ENCODE data around the gene BRAP. TPM values are rescaled to one million over a fixed set of nuclear protein-coding genes. Genes with fewer than 3 reads are reported as not detected.
A peak's percentile ranks its signal among the peaks of the same experiment; 100 is the strongest.
"Not testable (repeated sequence)": the region's sequence is repeated elsewhere in the genome, so short reads cannot be mapped to it uniquely, and the experiment has no call there.

BRAP gene, protein sequence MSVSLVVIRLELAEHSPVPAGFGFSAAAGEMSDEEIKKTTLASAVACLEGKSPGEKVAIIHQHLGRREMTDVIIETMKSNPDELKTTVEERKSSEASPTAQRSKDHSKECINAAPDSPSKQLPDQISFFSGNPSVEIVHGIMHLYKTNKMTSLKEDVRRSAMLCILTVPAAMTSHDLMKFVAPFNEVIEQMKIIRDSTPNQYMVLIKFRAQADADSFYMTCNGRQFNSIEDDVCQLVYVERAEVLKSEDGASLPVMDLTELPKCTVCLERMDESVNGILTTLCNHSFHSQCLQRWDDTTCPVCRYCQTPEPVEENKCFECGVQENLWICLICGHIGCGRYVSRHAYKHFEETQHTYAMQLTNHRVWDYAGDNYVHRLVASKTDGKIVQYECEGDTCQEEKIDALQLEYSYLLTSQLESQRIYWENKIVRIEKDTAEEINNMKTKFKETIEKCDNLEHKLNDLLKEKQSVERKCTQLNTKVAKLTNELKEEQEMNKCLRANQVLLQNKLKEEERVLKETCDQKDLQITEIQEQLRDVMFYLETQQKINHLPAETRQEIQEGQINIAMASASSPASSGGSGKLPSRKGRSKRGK
- 20.8 and 25.7 TPM in 2 replicates for polyA plus RNA-seq (2014; cell fraction: cytosol; rRNA removed)
- polyA plus RNA-seq (2014; cell fraction: nucleus; rRNA removed): 12.8 and 14.5 TPM in 2 replicates

DNA sequence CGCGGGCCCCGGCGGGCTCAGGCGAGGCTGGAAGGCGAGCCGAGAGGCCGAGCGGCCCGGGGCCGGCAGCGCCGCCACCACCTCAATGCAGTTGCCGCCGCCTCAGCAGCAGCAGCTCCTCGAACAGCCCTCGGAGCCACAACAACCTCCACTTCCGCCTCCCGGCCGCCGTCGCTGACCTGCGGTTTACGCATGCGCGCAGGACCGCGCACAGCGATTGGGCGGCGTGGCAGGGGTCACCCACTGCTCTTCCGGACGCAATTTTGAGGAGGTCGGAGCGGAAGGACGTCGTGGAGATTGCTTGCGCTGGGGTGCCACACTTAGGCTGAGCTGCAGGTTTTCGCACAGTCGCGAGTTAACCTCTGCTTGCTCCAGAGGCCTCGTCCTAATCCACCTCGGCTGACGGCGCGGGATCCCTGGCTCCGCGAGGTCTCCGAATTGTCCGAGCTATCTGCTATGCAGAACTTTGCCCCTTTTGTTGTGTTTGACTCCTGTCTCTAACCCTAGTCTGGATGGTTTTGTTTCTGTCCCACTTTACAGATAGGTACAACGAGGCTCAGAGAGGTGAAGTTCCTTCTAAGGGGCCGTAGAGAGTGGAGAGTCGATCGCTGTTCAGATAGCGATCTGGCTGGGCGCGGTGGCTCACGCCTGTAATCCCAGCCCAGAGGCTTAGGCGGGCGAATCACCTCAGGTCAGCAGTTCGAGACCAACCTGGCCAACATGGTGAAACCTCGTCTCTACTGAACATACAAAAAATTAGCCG is at the start of gene BRAP, which contains the start of gene ACAD10:
BRAP (minus strand) TSS at position 146 of the 763 bp plus-strand sequence. CDS start 164 bp downstream, outside the sequence.
ACAD10 (plus strand) TSS at position 243 of the 763 bp plus-strand sequence. CDS start 6,657 bp downstream, outside the sequence.
- DNase-seq (ENCODE audit: low spot score): peak; percentile 94

GRCh38 chr12:111733340-111733915 is 47.7 kb upstream of the BRAP start:
- DNase-seq (ENCODE audit: low spot score): no peak

GRCh38 chr12:111732786-111733185 is 47.0 kb upstream of the BRAP start:
- DNase-seq (ENCODE audit: low spot score): no peak

DNA sequence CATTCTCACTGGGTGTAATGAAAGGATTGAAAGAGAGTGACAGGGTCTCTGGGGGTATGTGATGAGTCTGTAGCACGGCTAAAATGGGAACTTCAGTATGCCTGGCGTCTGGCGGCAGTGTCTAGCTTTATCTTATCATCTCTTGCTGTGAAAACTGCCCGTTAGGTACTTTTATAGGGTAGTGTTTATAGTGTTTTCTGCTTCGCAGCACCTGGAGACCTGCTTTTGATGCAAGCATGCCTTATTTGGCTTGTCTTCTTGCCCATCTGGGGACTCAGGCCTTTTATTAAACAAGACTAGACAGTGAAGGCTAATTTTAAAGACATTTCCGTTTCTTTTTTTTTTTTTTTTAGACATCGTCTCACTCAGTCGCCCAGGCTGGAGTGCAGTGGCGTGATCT is 44.7 kb upstream of the BRAP start:
- peak; percentile 76 for DNase-seq (ENCODE audit: low spot score)

DNA sequence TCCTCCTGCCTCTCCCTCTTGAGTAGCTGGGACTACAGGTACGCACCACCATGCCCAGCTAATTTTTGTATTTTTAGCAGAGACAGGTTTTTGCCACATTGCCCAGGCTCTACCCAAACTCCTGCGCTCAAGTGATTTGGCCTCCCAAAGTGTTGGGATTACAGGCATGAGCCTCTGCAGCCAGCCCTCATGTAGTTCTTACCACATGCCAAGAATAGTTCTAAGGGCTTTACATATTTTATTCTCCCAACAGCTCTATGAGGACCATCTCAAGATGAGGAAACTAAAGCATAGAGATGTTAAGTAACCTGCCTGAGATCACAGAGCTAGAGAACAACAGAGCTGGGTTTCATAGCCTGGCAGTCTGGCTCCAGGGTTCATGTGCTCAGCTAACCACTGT is 43.0 kb upstream of the BRAP start:
- no peak for DNase-seq (ENCODE audit: low spot score)

- not testable (repeated sequence) for DNase-seq (ENCODE audit: low spot score)
Observed at GRCh38 chr12:111723646-111724360, 38.0 kb upstream of the BRAP start.

DNA sequence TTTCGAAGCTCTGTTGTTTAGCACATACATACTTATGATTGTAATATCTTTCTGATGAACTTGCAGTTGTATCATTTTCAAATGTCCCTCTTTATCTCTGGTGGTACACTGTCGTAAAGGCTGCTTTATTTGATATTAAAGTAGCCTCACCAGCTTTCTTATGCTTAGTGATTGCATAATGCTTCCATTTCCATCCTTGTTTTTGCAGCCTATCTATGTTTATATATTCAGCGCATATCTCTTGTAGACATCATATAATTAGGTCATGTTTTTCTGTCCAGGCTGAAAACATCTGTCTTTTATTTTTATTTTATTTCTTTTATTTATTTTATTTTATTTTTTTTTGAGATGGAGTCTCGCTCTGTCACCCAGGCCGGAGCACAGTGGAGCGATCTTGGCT is 34.7 kb upstream of the BRAP start:
- no peak for DNase-seq (ENCODE audit: low spot score)

DNA sequence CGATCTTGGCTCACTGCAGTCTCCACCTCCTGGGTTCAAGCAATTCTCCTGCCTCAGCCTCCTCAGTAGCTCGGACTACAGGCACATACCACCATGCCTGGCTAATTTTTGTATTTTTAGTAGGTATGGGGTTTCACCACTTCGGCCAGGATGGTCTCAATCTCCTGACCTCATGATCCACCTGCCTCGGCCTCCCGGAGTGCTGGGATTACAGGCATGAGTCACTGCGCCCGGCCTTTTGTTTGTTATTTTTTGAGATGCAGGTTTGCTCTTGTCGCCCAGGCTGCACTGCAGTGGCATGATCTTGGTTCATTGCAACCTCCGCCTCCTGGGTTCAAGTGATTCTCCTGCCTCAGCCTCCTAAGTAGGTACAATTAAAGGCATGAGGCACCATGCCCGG is 33.6 kb upstream of the BRAP start:
- not testable (repeated sequence) for DNase-seq (ENCODE audit: low spot score)

DNA sequence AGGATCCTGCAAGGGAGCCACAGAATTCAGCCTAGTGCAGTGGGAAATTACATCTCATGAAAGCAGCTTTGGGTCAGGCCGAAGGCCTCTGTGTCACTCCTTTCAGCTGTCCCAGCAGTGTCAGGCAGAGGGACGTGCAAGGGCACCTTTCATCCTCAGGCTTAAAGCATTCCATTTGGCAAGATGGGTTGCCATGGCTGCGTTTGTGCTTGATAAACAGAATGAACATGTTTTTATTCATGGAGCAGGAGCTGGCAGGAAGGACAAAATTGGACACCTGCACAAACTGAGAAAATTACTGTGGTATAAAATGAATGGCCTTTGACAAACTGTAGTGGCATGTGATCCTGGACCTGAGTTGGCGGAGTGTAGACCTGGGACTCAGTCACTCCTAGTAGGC is 29.5 kb upstream of the BRAP start:
- no peak for DNase-seq (ENCODE audit: low spot score)

DNA sequence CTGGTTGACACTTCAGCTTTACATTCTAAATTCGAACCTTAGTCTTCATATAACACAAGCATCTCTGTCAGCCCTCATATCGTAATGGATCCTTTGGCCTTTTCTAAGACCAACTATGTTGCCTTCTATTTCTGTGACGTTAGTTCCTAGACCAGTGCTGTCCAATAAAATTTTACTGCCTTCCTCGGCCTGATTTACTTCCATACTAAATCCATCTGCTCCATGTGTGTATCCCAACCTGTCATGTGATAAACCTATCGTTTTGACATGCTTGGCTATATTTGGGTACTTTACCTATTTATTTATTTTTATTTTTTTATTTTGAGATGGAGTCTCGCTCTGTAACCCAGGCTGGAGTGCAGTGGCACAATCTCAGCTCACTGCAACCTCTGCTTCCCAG is 20.4 kb upstream of the BRAP start:
- no peak for DNase-seq (ENCODE audit: low spot score)

GRCh38 chr12:111705672-111706071 is 19.9 kb upstream of the BRAP start:
- no peak for DNase-seq (ENCODE audit: low spot score)

GRCh38 chr12:111699962-111700361 is 14.2 kb upstream of the BRAP start:
- DNase-seq (ENCODE audit: low spot score): no peak

- DNase-seq (ENCODE audit: low spot score): no peak
Observed at GRCh38 chr12:111693818-111694217, 8.1 kb upstream of the BRAP start.

GRCh38 chr12:111692575-111693210 is 6.9 kb upstream of the BRAP start:
- no peak for DNase-seq (ENCODE audit: low spot score)

- no peak for DNase-seq (ENCODE audit: low spot score)
Observed at GRCh38 chr12:111691262-111691661, 5.5 kb upstream of the BRAP start.

DNA sequence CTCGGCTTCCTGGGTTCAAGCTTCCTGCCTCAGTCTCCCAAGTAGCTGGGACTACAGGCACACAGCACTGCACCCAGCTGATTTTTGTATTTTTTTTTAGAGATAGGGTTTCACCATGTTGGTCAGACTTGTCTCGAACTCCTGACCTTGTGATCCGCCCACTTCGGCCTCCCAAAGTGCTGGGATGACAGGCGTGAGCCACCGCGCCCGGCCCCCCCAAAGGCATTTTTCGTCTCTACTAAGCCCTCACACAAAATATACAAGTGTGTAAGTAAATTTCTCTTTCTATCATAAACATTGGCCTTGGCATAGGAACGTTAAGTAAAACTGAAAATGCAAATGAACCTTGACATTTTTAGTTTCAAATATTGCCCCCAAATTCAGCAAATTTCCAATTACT is 2.2 kb upstream of the BRAP start:
- DNase-seq (ENCODE audit: low spot score): no peak

GRCh38 chr12:111687255-111687654 is 1.5 kb upstream of the BRAP start:
- no peak for DNase-seq (ENCODE audit: low spot score)

DNA sequence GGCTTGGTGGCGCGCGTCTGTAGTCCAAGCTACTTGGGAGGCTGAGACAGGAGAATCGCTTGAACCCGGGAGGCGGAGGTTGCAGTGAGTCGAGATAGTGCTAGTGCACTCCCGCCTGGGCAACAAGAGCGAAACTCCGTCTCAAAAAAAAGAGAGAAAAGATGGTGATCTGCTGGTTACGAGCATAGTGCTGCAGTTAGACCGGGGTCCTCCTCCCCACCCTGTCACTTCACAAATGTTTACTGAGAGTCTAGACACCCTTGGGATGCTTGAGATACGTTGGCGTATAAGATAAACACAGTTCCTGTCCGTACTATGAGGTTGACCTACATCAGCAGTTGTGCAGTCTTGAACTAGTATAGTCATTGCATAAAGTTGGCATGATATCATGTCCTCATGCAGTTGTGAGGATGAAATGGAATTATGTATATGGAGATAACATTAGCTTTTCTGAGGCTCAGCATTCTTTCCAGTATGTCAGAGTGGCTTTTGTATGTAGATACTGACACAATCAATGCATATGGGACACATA is 884 bp upstream of the BRAP start:
- no peak for DNase-seq (ENCODE audit: low spot score)

DNA sequence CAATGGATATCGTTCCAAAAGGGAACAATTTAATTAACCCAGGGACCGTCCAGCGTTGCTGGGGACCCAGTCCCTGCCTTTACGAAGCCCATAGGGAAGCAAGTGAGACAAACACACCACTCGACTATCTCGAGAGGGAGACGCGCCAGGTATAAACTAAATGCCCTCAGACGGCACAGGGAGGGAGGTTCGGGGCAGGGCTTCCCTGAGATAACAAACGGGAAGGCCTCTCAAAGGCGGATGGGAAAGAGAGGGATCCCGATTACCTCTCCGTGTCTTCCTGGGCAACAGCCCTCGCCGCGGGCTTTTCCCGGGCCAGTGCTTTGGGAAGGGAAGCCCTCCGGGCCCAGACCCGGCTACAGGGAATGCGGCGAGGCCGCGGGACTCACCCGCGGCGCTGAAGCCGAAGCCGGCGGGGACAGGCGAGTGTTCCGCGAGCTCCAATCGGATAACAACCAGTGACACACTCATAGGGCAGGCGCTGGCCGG is 390 bp downstream of the BRAP start:
- DNase-seq (ENCODE audit: low spot score): peak; percentile 11

Data from SK-N-DZ (cell line).